ENCODE data around the gene TRPM2.

GRCh38 chr21:44421901-44422840 is 68.8 kb downstream of the TRPM2 start:
- TF ChIP-seq CTCF (IDR thresholded peaks at IDR 0.05) (no peak), SIN3A (IDR thresholded peaks at IDR 0.05; ENCODE audit: borderline replicate concordance, insufficient read depth, low read depth, low read length) (no peak), POLR2AphosphoS5 (IDR thresholded peaks at IDR 0.05; ENCODE audit: low read depth, low read length) (no peak), REST (IDR thresholded peaks at IDR 0.05; ENCODE audit: insufficient read depth in 1 of 2, low read depth in 2 of 2, low read length in 1 of 2) (no peak), TCF7L2 (IDR thresholded peaks at IDR 0.05; ENCODE audit: low read depth, low read length) (no peak)
